ENCODE data around the gene TARS3. TPM values are rescaled to one million over a fixed set of nuclear protein-coding genes. Genes with fewer than 3 reads are reported as not detected.

TARS3 gene
- total RNA-seq, 1 donor from 2014 or later: 18.4 TPM

DNA sequence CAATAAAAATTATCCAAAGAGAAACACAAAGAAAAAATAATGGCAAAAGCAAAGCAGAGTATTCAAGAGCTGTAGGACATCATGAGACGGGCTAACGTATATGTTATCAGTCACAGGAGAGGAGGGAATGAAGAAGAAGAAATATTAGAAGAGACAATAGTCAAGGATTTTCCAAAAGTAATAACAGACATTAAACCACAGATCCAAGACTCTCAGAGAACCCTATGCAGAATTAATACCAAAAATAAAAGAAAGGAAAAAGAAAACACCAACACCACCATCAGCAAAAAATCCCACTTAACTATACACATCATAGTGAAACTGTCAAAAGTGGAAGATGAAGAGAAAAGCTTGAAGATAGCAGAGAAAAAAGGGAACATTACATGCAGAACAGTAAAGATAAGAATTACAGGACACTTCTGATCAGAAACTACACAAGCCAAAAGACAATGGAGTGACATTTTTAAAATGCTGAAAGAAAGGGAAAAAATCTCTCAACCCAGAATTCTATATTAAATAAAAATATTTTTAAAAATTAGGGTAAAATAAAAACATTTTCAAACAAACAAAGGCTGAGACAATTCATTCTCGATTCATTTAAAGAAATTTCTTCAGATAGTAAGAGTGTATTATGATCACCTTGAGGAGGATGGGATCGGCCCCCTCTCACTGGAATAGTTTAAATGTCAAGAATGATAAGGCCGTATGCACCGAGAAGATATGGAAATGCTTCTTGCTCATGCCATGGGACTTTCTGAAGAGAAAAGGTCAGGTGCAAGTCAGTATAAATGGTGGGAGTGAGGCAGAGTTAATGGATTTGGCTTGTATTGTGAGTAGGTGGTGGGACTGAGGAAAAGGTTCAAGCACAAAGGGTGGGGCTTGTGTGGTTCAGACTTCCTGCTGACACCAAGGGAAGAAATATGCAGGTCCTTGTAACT is 100.6 kb downstream of the TARS3 start:
- no peak for DNase-seq (ENCODE audit: low spot score)

DNA sequence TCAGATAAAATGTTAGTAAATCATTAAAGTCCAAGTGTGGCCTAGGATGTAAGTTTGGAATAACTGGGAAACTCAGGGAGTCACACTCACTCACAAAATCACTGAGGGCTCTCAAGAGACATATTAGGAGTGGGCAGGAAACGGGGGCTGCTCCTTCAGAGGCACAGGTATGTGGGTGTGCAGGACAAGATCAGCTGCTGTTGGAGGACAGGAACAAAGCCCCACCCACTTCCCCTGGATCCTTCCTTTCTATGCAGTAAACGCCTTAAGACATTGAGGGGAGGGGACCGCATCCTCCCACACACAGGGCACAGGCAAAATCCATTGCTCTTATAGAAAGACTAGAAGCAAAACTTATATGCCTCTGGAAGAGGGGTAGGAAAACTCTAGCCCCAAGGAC is 102.3 kb downstream of the TARS3 start:
- DNase-seq (ENCODE audit: low spot score): no peak

DNA sequence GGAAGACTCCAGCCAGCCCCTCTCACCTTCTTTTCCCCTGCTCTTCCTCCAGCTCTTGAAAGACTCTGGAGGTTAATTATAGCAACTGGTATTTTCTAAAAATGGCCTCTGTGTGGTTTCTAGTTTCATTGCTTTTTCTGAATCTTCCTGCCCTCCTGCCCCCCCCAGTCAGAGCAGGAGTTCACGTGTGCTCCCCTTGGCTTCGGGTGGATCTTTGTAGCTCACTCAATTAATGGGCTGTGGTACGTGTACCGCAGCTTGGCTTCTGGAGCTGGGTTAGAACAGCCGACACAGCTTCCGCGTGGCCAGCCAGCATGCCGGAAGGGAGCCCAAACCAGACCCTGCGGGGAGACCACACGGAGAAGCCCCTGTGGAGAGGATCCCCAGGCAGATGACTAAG is 103.6 kb downstream of the TARS3 start:
- no peak for DNase-seq (ENCODE audit: low spot score)

DNA sequence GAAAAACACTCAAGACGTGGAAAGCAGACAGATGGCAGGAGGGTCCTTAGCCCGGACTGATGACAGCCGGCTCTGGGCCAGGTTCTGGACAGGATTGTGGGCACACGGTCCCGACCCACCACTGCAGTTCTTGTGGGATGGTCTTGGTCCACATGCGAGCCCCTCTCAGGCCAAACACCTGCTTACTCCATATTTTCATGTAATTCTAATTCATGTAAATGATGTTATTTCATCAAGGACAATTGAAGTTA is 104.7 kb downstream of the TARS3 start:
- no peak for DNase-seq (ENCODE audit: low spot score)

DNA sequence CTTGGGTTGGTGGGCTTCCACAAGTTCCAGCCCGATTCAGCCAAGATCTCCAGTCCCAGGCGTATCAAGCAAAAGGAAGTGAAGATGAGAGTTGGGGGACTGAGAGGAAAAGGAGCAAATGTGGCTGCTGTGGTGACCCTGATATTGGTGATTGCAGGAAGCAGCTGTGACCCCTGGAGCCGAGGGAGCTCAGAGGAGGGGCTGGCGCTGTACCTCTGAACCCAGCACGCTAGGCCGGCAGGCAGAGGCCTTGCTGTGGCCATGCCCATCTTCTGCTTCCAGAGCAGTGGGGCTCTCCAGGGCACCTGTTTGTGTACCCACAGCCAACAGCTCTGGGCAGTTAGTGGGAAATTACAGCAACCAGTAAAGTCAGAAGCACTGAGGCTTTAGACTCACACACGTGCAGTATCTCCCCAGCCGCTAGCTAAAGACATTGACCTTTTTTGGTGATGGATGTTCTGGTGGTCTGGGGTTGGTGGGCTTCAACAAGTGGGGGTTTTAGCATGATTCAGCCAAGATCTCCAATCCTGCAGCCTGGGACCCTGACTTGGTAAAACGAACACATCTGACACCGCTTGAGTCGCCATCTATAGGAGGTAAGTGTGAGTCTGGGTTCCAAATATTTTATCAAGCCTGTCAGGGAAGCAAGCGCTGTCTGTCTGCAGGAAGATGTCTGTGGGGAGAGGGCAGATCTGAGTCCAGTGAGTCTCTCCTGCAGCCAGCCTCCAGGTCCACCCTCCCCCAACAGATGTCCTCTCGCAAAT is 105.2 kb downstream of the TARS3 start:
- no peak for DNase-seq (ENCODE audit: low spot score)

DNA sequence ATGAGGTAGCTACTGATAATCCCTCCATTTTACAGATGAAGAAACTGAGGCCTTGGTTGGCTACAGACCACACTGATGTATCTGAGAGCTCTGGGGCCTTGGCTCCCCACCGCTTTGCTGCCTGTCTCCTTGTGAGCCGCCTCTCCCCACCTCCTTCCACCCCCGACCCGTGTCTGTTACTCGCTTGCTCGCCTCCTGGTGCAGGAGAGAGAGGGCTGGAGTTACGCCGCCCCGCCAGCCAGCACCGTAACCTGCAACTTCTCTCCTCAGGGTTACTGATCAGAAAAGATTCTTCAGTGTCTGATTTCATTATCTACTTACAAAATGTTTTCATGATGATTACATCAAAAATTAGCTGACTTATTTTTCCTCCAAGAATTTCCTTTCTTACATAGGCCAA is 106.2 kb downstream of the TARS3 start:
- DNase-seq (ENCODE audit: low spot score): no peak

DNA sequence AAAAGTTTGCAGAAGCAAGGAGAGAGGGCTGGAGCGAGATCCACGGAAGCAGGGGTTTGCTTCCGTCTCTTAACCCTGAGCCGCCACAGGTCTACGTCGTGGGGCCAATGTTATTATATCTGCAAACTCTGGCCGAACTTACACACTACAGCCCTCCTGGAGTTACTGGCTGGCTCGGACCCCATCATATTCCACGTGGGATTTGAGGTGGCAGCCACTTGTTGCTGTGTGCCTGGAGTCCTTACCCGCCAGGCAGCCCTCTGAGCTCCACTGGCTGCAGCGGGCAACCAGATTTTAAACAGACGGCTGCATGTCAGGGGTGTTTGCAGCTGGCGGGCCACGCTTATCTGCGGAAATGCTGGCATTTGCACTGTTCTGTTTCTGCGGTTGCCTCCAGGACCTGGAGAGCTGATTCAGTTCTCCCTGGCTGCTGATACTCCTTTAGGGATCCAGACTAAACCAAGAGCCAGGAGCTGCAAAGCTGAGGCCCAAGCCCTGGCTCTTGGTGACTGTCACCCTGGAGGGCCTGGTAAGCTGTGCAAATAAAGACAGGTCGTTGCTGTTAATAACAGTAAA is 106.8 kb downstream of the TARS3 start:
- no peak for DNase-seq (ENCODE audit: low spot score)

DNA sequence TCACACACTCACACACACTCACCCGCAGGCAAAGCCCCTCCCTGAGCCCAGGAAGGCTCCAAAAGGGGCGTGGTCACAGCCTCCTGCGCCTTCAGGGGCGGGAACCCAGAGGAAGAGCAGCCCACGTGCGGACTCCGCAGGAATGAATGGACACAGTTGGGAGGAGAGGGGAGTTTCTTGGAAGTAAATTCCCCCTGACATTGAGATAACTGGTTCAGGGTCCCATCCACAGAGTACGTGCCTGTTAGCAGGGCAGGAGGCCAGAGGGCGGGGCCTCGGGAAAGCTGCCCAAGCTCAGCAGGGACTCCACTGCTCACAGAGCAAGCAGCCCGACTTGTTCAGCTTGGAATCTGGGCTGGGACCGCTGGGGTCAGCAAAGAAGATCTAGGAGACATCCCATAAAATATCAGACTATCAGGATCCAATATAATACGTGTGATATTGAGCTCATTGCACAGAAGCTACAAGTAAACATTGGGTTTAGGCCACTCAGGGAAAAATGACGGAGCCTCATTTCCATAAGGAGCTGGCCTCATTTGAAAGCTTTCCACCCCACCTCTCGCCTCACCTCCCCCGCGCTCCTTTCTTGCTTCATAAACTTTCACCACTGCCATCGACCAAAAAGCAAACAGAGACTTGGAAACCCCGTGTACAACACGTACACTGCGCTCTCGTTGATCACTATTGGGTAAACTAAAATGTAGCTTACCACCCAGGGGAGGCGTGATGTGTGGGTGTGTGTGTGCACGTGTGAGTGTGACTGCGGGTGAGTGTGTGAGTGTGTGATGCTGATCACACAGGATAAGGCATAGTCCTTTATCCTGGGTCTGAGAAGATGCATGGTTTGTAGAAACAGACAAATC is 108.1 kb downstream of the TARS3 start:
- DNase-seq (ENCODE audit: low spot score): no peak

DNA sequence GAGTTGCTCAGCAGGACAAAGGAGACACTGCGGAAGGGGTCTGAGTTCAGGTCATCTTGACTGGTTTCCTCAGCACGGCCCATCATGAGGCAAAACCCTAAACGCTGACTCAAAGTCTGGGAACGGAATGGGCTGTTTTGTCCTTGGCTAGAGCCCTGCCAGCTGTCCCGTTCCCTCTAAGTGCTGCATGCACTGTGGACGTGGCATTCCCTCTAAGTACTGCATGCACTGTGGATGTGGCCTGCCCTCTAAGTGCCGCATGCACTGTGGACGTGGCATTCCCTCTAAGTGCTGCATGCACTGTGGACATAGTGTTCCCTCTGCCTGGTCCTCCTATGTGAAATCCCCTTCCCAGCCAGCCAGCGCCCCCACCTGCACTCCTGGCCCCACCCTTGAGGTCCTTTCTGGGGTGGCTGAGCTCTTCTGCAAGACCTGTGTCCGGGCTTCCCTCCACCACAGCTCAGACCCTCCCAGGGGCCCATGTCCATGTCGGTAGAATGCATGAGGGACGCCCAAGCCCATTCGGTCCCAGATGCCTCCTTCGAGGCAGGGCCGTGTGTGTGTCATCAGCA is 108.8 kb downstream of the TARS3 start:
- no peak for DNase-seq (ENCODE audit: low spot score)

DNA sequence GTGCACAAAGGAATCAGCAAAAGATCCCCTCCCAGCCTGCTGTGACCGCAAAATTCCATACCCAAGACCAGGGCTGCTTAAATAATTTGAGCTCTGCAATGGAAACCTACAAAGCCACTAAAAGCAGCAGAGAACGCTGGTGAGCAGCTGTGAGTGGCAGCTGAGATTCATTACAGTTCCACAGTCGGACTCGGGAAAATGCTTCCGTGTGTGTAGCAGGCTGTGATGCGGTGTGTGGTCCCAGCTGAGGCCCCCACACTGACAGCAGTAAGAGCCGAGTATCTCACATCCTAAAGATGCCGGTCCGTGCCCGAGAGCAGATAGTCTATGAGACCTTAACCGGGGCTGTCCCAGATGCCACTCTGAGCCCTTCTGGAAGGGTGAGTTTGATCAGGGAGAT is 109.5 kb downstream of the TARS3 start:
- no peak for DNase-seq (ENCODE audit: low spot score)

DNA sequence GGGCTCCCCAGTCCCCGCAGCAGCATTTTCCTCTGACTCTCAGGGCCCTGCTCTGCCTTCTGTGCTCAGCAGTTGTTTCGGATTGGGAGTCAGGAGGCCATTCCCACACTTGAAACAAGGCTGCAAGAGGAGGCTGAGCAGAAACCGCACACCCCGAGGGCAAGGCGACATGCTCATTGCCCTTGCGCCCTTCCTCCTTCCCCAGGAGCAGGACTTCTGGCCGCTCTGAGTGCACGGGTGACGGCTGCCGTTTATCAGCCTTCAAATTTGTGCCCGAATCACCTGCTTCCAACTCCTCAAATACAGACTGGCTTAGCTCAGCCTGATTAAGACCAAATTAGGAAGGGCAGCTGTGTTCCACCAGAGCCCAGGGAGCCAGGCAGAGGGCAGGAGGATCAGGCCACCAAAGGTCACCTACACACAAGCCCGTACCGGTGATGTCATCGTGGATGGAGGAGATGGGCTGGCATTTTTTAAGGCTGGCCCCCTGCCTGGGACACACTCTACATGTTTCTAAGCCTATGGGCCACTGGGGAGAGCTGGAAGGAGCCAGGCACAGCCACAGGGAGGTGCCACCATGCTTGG is 110.2 kb downstream of the TARS3 start:
- DNase-seq (ENCODE audit: low spot score): no peak

DNA sequence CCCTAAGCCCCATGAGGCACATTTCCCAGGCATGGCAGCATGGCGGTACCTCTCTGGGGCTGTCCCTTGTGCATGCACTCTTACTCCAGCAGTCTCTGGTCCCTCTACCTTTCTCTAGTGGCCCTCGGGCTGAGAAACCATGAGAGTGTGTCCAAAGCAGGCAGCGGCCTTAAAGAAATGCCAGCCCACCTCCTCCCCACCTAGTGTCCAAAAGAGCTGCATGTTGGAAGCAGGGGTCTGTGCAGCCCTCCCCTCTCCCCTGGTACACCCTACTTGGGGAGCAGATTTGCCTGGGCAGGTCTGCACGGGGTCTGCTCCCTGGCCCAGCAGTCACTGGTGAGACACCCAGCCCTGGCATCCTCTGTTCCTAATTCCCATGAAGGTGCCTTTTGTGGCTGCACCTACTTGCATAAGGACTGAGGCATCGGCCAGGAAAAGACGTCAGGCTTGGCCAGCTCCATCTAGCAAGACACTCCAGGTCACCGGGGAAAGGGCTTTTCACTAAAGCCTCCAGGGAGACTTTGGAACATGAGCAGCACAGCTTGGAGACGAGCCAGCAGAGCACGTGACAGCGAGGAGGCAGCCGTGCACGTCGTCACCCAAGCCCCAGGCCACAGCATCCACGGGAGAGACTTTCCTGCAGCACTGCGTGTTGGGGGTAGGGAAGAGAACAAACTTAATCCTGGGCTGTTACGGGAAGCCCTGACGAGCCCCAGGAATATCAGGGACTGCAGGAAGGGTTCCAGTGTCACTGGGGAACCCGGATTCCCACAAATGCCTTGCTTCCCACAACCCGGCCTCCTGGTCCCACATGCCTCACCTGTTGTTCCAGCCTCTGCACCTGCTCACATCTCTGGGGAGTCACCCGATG is 110.9 kb downstream of the TARS3 start:
- DNase-seq (ENCODE audit: low spot score): peak; percentile 80

DNA sequence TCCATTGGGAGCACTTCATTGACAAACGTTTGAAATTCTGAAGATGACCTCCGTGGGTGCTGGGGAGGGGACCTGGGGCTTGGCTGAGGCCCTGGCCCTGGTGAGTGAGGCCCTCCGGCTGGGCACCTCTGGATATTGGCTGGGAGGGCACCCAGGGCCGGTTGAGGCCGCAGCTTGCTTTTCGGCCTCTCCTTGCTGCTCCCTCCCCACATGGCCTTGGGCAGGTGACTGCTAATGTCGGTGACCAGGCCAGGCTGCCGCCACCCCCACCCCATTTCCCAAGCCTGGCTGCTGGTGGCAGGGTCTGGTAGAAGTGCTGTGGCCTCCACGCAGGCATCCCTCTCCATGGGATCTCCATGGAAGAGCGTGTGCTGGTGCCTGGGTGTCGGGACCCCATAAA is 111.6 kb downstream of the TARS3 start:
- no peak for DNase-seq (ENCODE audit: low spot score)

DNA sequence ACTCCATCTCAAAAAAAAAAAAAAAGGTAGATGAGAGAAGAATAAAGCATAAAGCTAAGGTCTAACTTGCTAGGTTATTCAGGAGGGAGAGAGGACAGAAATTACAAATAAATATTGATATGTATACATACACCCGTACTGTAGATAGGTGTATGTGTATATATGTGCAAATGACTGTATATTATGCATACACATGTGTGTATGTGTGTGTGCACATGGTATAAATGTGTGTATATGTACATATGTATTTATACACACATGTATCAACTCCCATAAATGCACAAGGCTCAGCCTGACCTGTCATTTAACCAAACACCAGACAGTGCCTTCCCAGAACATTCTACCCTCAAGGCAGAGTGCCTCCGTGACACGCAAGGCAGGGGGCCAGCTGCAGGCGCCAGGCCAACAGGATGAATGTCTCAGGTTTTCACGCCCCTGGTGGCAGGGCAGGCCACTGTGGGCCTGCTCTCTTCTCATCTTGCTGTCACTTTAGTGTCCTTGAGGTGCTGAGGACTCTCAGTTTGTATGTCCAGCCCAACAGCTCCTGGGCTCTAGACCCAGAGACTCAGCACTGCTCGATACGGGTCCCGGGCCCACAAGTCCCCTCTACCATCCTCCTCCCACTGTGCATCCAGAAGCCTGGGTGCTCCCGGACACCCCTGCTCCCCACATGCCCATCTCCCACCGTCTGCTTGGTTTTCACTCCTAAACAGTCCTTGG is 112.5 kb downstream of the TARS3 start:
- no peak for DNase-seq (ENCODE audit: low spot score)

DNA sequence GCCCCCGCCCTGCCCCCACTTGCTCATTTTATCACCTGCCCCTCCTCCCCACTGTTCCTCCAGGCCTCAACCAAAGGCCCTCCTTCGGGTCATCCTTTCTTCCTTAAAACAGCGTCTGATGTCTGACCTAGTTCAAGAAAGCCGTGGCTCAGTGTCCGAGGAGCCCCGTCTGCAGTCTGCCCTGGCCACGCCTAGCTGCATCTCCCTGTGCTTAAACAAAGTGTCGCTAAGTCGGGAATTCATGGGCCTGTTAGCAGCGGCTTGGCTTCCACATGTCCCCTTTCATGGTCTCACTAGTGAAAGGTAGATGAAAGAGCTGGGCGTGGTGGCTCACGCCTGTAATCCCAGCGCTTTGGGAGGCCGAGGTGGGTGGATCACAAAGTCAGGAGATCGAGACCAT is 113.3 kb downstream of the TARS3 start:
- no peak for DNase-seq (ENCODE audit: low spot score)

DNA sequence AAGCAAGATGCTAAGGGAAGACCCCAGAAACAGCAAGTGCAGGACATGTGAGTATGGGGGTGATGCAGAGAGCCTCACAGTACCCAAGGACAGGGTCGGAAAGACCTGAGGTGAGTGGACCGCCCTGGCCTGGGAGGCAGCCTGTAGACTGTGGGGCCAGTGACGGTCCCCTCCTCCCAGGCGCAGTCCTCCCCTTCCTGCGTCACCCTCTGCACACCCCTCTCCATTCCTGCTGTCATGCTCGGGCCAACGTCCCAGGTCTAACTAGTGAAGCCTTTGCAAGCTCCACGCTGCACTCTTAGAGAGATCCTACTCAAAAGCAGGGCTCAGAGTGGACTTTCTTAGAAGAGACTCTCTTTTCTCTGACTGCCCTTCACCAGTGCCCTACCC is 113.7 kb downstream of the TARS3 start:
- no peak for DNase-seq (ENCODE audit: low spot score)

DNA sequence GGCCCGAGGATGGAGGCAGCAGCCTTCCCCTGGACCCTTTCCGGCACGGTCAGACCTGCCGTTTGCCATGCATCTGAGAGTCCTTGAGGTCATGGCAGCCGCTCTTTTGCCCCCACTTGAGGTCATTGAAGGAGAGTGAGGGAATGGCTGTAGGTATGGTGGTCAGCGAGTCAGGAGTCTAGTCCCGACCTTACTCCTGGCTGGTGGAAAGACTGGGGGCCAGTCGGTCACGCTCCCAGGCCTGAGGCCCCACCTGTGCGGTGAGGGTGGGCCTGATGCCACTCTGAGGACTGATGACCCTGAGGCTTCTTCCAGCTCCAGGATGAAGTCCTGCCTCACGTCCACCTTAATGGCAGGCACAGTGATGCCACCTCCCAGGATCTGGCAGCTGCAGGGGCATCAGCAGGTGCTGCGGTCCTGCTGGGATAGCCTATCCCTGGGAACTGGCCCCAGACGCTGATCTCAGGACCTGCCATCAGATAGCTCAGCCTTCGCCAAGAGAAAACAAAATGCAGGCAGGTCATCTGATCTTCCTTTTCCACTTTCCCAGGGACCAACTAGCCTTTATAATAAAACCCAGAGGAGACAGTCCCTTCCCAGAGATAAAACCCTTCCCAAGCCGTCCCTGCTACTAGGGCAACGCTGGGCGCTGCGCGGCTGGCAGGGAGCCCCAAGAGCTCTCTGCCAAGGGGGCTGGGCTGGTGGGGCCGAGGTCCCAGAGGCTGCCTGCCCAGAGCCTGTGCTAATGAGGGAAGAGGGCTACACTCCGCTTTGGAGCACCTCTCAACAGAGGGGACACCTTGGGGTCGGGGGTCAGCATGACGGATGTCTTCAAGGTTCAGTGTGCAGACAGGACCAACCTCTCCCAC is 114.3 kb downstream of the TARS3 start:
- no peak for DNase-seq (ENCODE audit: low spot score)

DNA sequence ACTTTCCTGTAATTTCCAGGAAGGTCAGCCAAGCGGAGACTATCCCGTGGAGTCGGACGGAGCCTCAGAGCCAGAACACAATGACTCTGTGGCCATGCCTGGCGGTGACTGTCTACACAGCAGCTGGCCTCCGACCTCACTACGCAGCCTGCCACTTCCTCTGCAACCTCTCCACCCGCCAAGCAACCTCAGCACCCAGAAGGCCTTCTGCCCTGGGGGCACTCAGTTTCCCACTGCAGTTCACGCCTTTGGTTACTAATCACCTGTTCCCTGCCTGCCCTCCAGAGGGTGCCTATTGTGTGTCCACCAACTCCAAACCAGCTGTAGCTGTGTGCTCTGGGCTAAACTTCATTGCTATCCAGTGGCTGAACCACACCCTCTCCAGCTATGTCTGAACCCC is 116.1 kb downstream of the TARS3 start:
- DNase-seq (ENCODE audit: low spot score): no peak

DNA sequence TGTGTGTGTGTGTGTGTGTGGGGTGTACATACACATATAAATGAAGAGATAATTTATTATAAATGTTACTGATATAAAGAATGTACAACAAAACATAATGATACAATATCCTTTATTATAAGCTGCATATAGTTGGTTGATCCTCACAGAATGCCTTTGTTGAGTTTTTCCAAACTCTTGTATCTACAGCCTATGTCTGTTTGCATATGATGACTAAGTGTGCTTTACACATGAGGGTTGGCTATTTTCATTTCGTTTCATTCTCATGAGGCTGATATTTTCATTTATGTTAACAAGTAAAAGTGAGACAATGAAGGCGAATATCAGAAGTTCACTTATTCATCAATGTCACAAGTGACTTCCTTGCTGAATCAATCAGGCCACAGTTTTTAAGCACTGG is 117.2 kb downstream of the TARS3 start:
- no peak for DNase-seq (ENCODE audit: low spot score)
